ENCODE results near the gene NKX2-1.
A peak's percentile ranks its signal among the peaks of the same experiment; 100 is the strongest.

NKX2-1 gene

GRCh38 chr14:36509069-36509917, 10.7 kb downstream of the NKX2-1 start:
- H3K36me3 ChIP-seq (ENCODE audit: control insufficient read depth, insufficient read depth, low read length): no peaks in the 10 kb centered on the region
- no peak overlapping the region for H3K4me3 ChIP-seq (ENCODE audit: low read depth, low read length)
- peaks cover 100% of the 10 kb centered on the region for H3K27me3 ChIP-seq (ENCODE audit: control insufficient read depth, insufficient read depth, low read length)
- no peaks in the 10 kb centered on the region for H3K9me3 ChIP-seq (ENCODE audit: control insufficient read depth, insufficient read depth, low read length)
- H3K9ac ChIP-seq (ENCODE audit: low read depth, low read length): no peak overlapping the region
- no peak overlapping the region for H3K27ac ChIP-seq (ENCODE audit: low read depth, low read length)
- H3K4me1 ChIP-seq (ENCODE audit: control insufficient read depth, insufficient read depth, low read length): peaks cover 47% of the 10 kb centered on the region

- H3K27me3 ChIP-seq (ENCODE audit: control insufficient read depth, insufficient read depth, low read length): peaks cover 100% of the 10 kb centered on the region
- H3K4me3 ChIP-seq (ENCODE audit: low read depth, low read length): no peak overlapping the region
- peaks cover 53% of the 10 kb centered on the region for H3K4me1 ChIP-seq (ENCODE audit: control insufficient read depth, insufficient read depth, low read length)
- no peaks in the 10 kb centered on the region for H3K9me3 ChIP-seq (ENCODE audit: control insufficient read depth, insufficient read depth, low read length)
- no peak overlapping the region for H3K27ac ChIP-seq (ENCODE audit: low read depth, low read length)
- H3K9ac ChIP-seq (ENCODE audit: low read depth, low read length): no peak overlapping the region
- H3K36me3 ChIP-seq (ENCODE audit: control insufficient read depth, insufficient read depth, low read length): no peaks in the 10 kb centered on the region
These were observed 11.5 kb downstream of the NKX2-1 start for GRCh38 chr14:36508418-36509068.

- H3K9ac ChIP-seq (ENCODE audit: low read depth, low read length): no peak overlapping the region
- no peaks in the 10 kb centered on the region for H3K36me3 ChIP-seq (ENCODE audit: control insufficient read depth, insufficient read depth, low read length)
- no peak overlapping the region for H3K4me3 ChIP-seq (ENCODE audit: low read depth, low read length)
- H3K27me3 ChIP-seq (ENCODE audit: control insufficient read depth, insufficient read depth, low read length): peaks cover 100% of the 10 kb centered on the region
- H3K27ac ChIP-seq (ENCODE audit: low read depth, low read length): no peak overlapping the region
- no peaks in the 10 kb centered on the region for H3K9me3 ChIP-seq (ENCODE audit: control insufficient read depth, insufficient read depth, low read length)
- H3K4me1 ChIP-seq (ENCODE audit: control insufficient read depth, insufficient read depth, low read length): peaks cover 58% of the 10 kb centered on the region
These were observed 12.1 kb downstream of the NKX2-1 start for GRCh38 chr14:36507847-36508417.

GRCh38 chr14:36506732-36507614, 13.1 kb downstream of the NKX2-1 start:
- peaks cover 100% of the 10 kb centered on the region for H3K27me3 ChIP-seq (ENCODE audit: control insufficient read depth, insufficient read depth, low read length)
- peaks cover 56% of the 10 kb centered on the region for H3K4me1 ChIP-seq (ENCODE audit: control insufficient read depth, insufficient read depth, low read length)
- H3K36me3 ChIP-seq (ENCODE audit: control insufficient read depth, insufficient read depth, low read length): no peaks in the 10 kb centered on the region
- no peak overlapping the region for H3K27ac ChIP-seq (ENCODE audit: low read depth, low read length)
- H3K4me3 ChIP-seq (ENCODE audit: low read depth, low read length): no peak overlapping the region
- no peak overlapping the region for H3K9ac ChIP-seq (ENCODE audit: low read depth, low read length)
- no peaks in the 10 kb centered on the region for H3K9me3 ChIP-seq (ENCODE audit: control insufficient read depth, insufficient read depth, low read length)

- Histone ChIP-seq H3K27me3 (ENCODE audit: control insufficient read depth, insufficient read depth, low read length) (peaks cover 100% of the 10 kb centered on the region), H3K4me1 (ENCODE audit: control insufficient read depth, insufficient read depth, low read length) (peaks cover 56% of the 10 kb centered on the region), H3K9me3 (ENCODE audit: control insufficient read depth, insufficient read depth, low read length) (no peaks in the 10 kb centered on the region), H3K27ac (ENCODE audit: low read depth, low read length) (no peak overlapping the region), H3K4me3 (ENCODE audit: low read depth, low read length) (peak overlapping the region; percentile 18; the same call in 1 of the 2 replicates), H3K36me3 (ENCODE audit: control insufficient read depth, insufficient read depth, low read length) (no peaks in the 10 kb centered on the region), H3K9ac (ENCODE audit: low read depth, low read length) (no peak overlapping the region)
These were observed 13.9 kb downstream of the NKX2-1 start for GRCh38 chr14:36505892-36506731.

GRCh38 chr14:36505181-36505815, 14.7 kb downstream of the NKX2-1 start:
- Histone ChIP-seq H3K27ac (ENCODE audit: low read depth, low read length) (no peak overlapping the region), H3K4me3 (ENCODE audit: low read depth, low read length) (peak overlapping the region; percentile 18; the same call in 1 of the 2 replicates), H3K9ac (ENCODE audit: low read depth, low read length) (no peak overlapping the region), H3K9me3 (ENCODE audit: control insufficient read depth, insufficient read depth, low read length) (no peaks in the 10 kb centered on the region), H3K4me1 (ENCODE audit: control insufficient read depth, insufficient read depth, low read length) (peaks cover 55% of the 10 kb centered on the region), H3K27me3 (ENCODE audit: control insufficient read depth, insufficient read depth, low read length) (peaks cover 100% of the 10 kb centered on the region), H3K36me3 (ENCODE audit: control insufficient read depth, insufficient read depth, low read length) (no peaks in the 10 kb centered on the region)

- Histone ChIP-seq H3K4me3 (ENCODE audit: low read depth, low read length) (no peak overlapping the region), H3K27ac (ENCODE audit: low read depth, low read length) (no peak overlapping the region), H3K4me1 (ENCODE audit: control insufficient read depth, insufficient read depth, low read length) (peaks cover 50% of the 10 kb centered on the region), H3K9me3 (ENCODE audit: control insufficient read depth, insufficient read depth, low read length) (no peaks in the 10 kb centered on the region), H3K36me3 (ENCODE audit: control insufficient read depth, insufficient read depth, low read length) (no peaks in the 10 kb centered on the region), H3K9ac (ENCODE audit: low read depth, low read length) (no peak overlapping the region), H3K27me3 (ENCODE audit: control insufficient read depth, insufficient read depth, low read length) (peaks cover 100% of the 10 kb centered on the region)
These were observed 15.3 kb downstream of the NKX2-1 start for GRCh38 chr14:36504771-36505175.

GRCh38 chr14:36503771-36504741, 16.0 kb downstream of the NKX2-1 start:
- Histone ChIP-seq H3K36me3 (ENCODE audit: control insufficient read depth, insufficient read depth, low read length) (no peaks in the 10 kb centered on the region), H3K9me3 (ENCODE audit: control insufficient read depth, insufficient read depth, low read length) (no peaks in the 10 kb centered on the region), H3K4me3 (ENCODE audit: low read depth, low read length) (no peak overlapping the region), H3K27ac (ENCODE audit: low read depth, low read length) (no peak overlapping the region), H3K27me3 (ENCODE audit: control insufficient read depth, insufficient read depth, low read length) (peaks cover 100% of the 10 kb centered on the region), H3K9ac (ENCODE audit: low read depth, low read length) (no peak overlapping the region), H3K4me1 (ENCODE audit: control insufficient read depth, insufficient read depth, low read length) (peaks cover 43% of the 10 kb centered on the region)

All from HUES48 (cell line).